Gastrocnemius medialis (tissue), 4 donors: Measurements from ENCODE around the gene GRIN3A. TPM values are rescaled to one million over a fixed set of nuclear protein-coding genes. Genes with fewer than 3 reads are reported as not detected.

Experiments used
- ATAC-seq, 2 donors: fragments of 150-250 bp; one replicate each; pipeline ENCODE4 v1.9.1; 2016
- DNase-seq, 2 donors: peaks; one replicate each; pipeline ENCODE4 v3.0.0-alpha.2; 2019
- H3K27ac ChIP-seq, 4 donors: fragments of 200-600 bp; sonication (generic); 1 replicate in 1 of 4; 2 replicates in 3 of 4; pipeline ENCODE4 v1.5.1; 2016 to 2018; ENCODE audit warnings: mild to moderate bottlenecking in 2 of 4, moderate library complexity in 1 of 4
- H3K27me3 ChIP-seq, 3 donors: fragments of 200-600 bp; sonication (generic) in 2 of 3; 1 replicate in 1 of 3; 2 replicates in 2 of 3; pipeline versions ENCODE4 v1.5.1 to v1.6.0; 2016 to 2019; ENCODE audit warnings: mild to moderate bottlenecking in 1 of 3, moderate library complexity in 1 of 3
- H3K36me3 ChIP-seq, 2 donors: fragments of 200-600 bp; sonication (generic) in 1 of 2; one replicate each; pipeline ENCODE4 v1.5.1; 2017 to 2018
- H3K4me1 ChIP-seq, 2 donors: fragments of 200-600 bp; sonication (generic) in 1 of 2; one replicate each; pipeline ENCODE4 v1.5.1; 2016 to 2017; ENCODE audit warnings: mild to moderate bottlenecking in 2 of 2
- H3K4me3 ChIP-seq, 4 donors: fragments of 200-600 bp; sonication (generic) in 3 of 4; 1 replicate in 1 of 4; 2 replicates in 3 of 4; pipeline ENCODE4 v1.5.1; 2016 to 2019; ENCODE audit warnings: mild to moderate bottlenecking in 2 of 4
- H3K9me3 ChIP-seq, 3 donors: fragments of 200-600 bp; sonication (generic) in 2 of 3; 1 replicate in 1 of 3; 2 replicates in 2 of 3; pipeline ENCODE4 v1.5.1; 2016 to 2019
- CTCF ChIP-seq, 5 experiments: fragments of 450-650 bp in 3 of 5; fragments of 200-600 bp in 2 of 5; sonication (generic) in 2 of 5; IDR thresholded peaks in 4 of 5; conservative IDR thresholded peaks in 1 of 5; 1 replicate in 4 of 5; 2 replicates in 1 of 5; pipeline ENCODE4 v1.5.1; 2016 to 2019; ENCODE audit warnings: antibody characterized with exemption in 5 of 5, mild to moderate bottlenecking in 3 of 5, moderate library complexity in 3 of 5
- POLR2A ChIP-seq, 2 donors: fragments of 450-650 bp; IDR thresholded peaks; one replicate each; pipeline ENCODE4 v1.6.1; 2017; ENCODE audit warnings: antibody characterized with exemption in 2 of 2, mild to moderate bottlenecking in 2 of 2, moderate library complexity in 2 of 2
- in situ Hi-C, 4 donors: fragments of 200-750 bp; cut with MboI; loops; one replicate each; pipeline versions ENCODE4 v1.15.0 to v1.8.0; 2017; ENCODE audit warnings: low sequenced_read_pairs in 4 of 4
- intact Hi-C: fragments of 100-400 bp; cut with DNase I; formaldehyde crosslinking; loops from one replicate; pipeline ENCODE4 v1.15.1; 2023; ENCODE audit warnings: low total_unique reads
- total RNA-seq, 4 donors: library from RNA; depleted of rRNA; stranded (reverse); fragments of >200 nt; gene quantifications; one replicate each; pipeline versions ENCODE4 v1.1.0 to v1.2.3, GENCODE V29; 2016

GRIN3A gene
- total RNA-seq, 4 donors from 2014 or later, result not detected

GRCh38 chr9:101601904-101602765, 136.3 kb downstream of the GRIN3A start:
- DNase-seq (no peak), ATAC-seq (no peak)
- in situ Hi-C loops (loop anchor here in 1 of 4 donors (5.0 kb wide), 1 partner anchor 125 kb away; no protein-coding TSS in a partner anchor), intact Hi-C loops (loop anchor here (5.0 kb wide), 1 partner anchor 125 kb away; no protein-coding TSS in a partner anchor)
- Histone ChIP-seq H3K27me3 (no peaks in the 10 kb centered on the region), H3K4me1 (no peaks in the 10 kb centered on the region), H3K9me3 (no peaks in the 10 kb centered on the region), H3K36me3 (no peaks in the 10 kb centered on the region), H3K4me3 (no peak overlapping the region), H3K27ac (no peak overlapping the region)
- TF ChIP-seq CTCF (IDR thresholded peaks at IDR 0.05 in 4 of 5, conservative IDR thresholded peaks at IDR 0.05 in 1 of 5) (peak in 4 of 5 experiments; percentile 15 to 62 (median 43)), POLR2A (IDR thresholded peaks at IDR 0.05) (no peak)

DNA sequence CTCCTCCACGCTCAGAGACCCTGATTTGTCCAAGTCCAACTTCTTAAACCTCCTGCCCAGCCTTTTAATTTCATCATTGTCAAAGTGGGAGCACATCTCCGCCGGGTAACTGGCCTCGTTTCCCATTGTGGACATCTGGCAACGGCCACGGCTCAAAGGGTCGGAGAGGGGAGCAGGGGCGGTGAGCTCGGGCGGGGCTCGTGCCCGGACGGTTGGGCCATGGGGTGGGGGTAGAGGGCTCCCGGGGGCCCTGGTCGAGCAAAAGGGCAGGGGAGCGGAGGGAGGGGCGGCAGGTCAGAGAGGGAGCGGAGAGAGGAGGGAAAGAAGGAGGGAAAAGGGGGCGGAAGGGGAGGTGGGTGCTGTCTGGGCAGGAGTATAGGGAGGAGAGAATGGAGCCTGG, 143.7 kb downstream of the GRIN3A start, which contains the start of gene PPP3R2:
TSS of gene PPP3R2 (minus strand) at position 174 of the 400 bp plus-strand sequence. CDS start at position 126, 48 bp downstream.
- ATAC-seq, result no peak
- no peak for TF ChIP-seq POLR2A (IDR thresholded peaks at IDR 0.05)
- no peak for TF ChIP-seq CTCF (IDR thresholded peaks at IDR 0.05 in 4 of 5, conservative IDR thresholded peaks at IDR 0.05 in 1 of 5)
- Histone ChIP-seq H3K36me3 (no peaks in the 10 kb centered on the region), H3K4me3 (no peak within 1 kb of the TSS), H3K27ac (no peak within 1 kb of the TSS), H3K9me3 (no peaks in the 10 kb centered on the region), H3K4me1 (no peaks in the 10 kb centered on the region), H3K27me3 (no peaks in the 10 kb centered on the region)
- in situ Hi-C loops (no loop called here), intact Hi-C loops (no loop called here)
- no peak for DNase-seq

DNA sequence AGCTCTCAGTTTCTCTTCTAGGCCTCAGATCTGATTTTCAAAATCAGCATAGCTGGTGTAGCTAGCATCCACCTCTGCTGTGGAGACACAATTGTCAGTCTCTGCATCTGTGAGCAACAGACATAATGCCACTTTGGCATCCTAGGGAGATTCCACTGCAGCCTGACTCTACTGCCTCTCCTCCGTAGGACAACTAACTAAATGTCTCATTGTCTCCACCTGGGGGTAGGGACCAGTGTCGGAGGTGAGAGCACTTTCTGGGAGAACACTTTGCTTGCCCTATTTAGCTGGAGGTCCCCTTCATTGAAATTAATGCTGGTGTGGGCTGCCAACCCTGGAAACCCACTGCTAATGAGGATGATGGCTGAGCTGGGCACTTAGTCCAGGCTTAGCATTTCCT, 145.1 kb downstream of the GRIN3A start:
- H3K9me3 ChIP-seq, result no peaks in the 10 kb centered on the region
- H3K4me1 ChIP-seq, result no peaks in the 10 kb centered on the region
- TF ChIP-seq POLR2A (IDR thresholded peaks at IDR 0.05) (no peak), CTCF (IDR thresholded peaks at IDR 0.05 in 4 of 5, conservative IDR thresholded peaks at IDR 0.05 in 1 of 5) (no peak)
- in situ Hi-C loops (no loop called here), intact Hi-C loops (no loop called here)
- no peaks in the 10 kb centered on the region for H3K27me3 ChIP-seq
- no peaks in the 10 kb centered on the region for H3K36me3 ChIP-seq
- no peak for ATAC-seq
- no peak for DNase-seq
- H3K27ac ChIP-seq, result no peak overlapping the region
- H3K4me3 ChIP-seq, result no peak overlapping the region

DNA sequence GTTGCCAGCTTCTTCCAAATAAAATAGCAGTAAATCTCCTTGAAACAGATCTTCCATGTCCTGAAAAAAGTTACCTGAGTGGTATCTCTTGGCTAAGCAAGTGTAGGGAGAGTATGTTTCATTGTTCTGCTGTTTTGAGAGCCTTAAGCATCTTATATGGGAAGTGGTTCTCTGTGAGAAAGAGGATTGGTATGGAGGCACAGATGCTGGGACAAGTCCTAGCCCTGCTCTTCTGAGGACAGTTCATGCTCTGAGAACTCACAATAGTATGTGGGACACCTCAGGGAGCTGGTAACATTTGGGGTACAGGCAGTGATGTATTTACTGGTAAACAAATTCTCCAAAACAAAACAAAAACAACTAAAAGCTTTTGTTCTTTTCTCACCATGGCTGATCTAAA, 145.7 kb downstream of the GRIN3A start:
- DNase-seq (no peak), ATAC-seq (no peak)
- H3K4me1 ChIP-seq, result no peaks in the 10 kb centered on the region
- TF ChIP-seq CTCF (IDR thresholded peaks at IDR 0.05 in 4 of 5, conservative IDR thresholded peaks at IDR 0.05 in 1 of 5), result no peak
- TF ChIP-seq POLR2A (IDR thresholded peaks at IDR 0.05), result no peak
- H3K27me3 ChIP-seq, result no peaks in the 10 kb centered on the region
- intact Hi-C loops, result no loop called here
- H3K27ac ChIP-seq, result no peak overlapping the region
- no peak overlapping the region for H3K4me3 ChIP-seq
- in situ Hi-C loops, result no loop called here
- no peaks in the 10 kb centered on the region for H3K9me3 ChIP-seq
- no peaks in the 10 kb centered on the region for H3K36me3 ChIP-seq
